ENCODE data around the gene PLCB1.

PLCB1 gene

DNA sequence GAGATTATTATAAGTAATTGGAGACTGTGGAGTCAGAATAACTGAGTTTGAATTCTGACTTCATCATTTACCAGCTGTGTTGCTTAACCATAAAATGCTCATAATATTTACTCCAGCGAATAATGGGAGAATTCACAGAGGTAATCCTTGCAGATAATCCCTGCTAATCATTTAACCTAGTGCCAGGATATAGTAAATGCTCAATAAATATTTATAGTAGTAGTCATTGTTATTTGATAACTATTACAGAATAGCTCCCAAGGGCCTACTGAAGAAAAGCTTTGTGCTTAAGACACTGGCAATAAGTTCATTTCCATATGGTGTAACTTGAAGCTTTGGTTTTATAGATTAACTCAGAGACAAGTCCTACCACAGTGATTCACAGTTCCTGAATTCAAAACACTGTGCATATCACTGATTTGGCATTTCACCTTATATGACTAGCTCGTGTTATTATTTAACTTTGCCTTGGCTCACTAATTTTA, 728.0 kb downstream of the PLCB1 start:
- no peak for DNase-seq

DNA sequence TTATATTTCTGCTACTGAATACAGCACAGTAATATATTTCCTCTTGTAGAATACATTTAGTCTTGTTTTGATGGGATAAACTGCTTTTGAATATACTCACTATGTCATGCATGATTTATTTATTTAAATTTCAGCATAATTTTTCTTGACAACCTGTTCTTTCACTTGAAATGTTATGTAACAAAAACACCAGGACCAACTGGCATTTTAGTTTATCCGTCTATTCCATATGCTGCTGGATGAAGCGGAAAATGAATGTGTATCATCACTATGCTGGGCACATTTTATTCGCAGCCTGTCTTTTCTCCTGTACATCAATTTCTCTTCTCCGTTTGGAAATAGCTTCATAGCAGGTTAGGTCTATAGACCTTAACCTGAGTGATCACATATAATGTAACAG, 730.0 kb downstream of the PLCB1 start:
- DNase-seq: no peak

DNA sequence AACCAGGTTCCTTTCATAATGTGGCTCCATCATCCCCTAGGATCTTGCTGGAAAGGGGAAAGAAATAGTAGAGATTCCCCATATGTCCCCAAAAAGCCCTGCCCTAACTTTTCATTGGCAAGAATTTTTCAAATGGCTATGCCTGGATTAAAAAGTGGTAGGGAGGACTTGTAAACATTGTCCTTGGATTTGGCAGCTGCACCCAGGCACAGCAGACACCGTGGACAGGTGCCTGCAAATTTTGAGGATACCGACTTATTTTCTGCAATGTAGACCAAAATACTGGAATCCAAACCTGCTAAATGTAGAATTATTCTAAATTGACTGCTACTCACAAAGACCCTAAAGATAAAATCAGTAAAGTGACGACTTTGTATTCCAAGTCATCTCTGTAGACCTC, 733.6 kb downstream of the PLCB1 start:
- DNase-seq: no peak

DNA sequence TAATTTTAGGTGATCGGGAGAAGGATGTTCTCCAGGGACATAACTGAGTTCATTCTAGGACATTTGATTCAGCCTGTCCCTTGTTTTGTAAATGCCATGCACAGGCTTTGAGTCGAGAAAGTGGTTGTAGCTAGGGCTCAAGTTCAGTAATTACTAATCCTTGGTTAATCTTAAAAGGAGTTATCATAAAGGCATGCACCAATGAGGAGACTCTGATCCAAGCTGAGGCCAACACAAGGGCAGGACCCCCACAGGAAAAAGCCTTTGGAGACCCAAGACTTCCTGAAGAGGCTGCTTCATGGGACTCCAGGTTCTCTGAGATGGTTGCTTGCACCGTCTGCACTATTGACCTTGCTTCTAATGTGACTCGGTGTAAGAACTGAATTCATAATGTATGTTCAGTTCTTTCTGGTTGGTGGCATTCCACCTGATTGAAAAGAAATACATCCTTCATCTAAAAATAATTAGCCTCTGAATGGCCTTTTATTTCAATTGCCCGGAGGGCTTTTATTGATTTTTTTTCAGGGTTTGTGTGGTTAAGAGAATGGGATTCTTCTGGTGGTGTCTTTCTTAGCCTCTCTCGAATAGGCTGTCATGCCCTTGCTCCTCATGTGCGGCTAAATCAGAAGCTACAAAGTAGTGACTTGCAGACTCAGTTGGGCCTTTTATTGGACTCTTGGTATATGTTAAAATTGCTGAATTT, 735.1 kb downstream of the PLCB1 start:
- no peak for DNase-seq

DNA sequence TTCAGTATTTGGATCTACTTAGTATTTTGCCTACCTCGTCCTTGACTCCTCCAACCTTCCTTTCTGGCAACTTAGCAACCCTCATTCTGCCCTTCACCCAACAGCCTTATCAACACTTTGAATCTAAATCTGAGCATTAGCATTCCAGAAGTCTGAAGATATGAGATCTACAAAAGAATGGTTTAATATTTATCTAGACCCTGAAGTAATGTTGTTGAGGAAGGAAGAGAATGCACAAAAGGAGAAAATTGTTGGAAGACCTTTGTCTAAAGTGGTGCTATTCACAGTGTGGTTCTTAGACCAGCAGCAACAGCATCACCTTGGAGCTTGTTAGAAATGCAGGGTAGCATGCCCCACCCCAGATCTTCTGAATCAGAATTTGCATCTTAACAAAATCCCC, 738.6 kb downstream of the PLCB1 start:
- DNase-seq: no peak

DNA sequence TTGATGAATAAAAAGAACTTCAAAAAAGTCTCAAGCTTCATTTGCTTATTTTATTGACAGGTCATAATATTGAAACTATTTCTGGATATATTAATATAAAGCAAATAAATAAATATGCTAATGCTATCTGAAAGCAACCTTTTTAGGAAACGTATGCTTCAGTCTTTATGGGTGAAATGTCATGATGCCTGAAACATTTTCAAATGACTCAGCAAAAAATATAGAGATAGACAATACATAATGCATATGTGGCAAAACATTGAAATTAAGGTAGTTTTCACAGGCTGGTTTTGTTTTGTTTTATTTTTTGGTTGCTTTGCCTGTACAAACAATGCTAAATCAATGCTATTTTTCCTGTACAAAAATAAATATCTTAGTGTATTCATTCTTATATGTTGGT, 742.4 kb downstream of the PLCB1 start:
- DNase-seq: no peak

DNA sequence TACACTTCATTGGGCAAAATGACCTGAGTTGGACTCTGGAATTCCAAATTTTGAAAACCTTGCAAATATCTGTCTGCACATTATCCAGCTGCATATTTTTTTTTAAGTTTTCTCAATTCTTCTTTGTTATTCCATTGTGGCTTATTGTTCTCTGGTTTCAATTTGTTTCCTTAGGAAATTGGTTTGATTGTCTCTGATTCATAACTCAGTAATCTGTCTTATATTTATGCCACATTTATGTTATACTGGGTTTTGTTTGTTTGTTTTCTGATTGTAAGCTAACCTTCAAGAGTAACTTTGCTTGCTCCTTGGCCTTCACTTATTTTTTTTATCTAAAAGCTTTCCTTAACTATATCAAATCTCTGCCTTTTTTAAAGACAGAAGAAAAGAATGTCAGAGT, 743.5 kb downstream of the PLCB1 start:
- DNase-seq: no peak

DNA sequence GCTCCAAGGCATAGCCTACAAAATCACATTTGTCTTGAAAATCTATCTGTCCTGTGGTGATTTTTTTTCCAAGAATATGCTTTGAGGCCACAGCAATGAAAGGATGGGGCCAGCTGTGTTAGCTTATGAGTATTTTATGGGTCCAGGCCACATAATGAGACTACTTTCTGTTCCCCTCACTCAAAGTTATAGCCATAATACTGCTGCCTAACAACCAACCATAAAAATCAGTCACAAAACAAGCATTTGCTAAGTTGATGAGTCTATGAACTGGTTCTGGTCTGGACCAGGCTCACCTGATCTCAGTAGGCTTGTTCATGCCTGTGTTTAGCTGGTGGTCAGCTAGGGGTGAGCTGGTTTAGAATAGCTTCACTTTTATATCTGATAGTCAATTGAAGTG, 744.3 kb downstream of the PLCB1 start:
- no peak for DNase-seq

DNA sequence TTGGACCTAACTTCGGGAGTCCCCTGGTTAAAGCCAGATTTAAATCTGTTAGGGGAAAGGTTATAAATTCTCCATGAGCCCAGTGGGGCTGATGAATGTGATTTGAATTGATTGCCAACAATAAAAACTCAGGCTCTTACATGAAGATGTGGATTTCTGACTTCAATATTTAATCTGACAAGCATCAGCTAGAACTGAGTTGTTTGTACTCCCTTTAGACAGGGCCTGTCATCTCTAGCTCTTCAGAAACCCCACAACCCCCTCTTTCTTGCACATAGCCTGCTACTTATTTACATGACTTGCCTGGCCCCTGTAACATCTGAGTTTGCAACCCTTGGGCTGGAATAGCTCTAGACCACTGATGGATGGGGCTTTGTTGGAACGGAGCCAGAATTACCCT, 745.2 kb downstream of the PLCB1 start:
- no peak for DNase-seq

DNA sequence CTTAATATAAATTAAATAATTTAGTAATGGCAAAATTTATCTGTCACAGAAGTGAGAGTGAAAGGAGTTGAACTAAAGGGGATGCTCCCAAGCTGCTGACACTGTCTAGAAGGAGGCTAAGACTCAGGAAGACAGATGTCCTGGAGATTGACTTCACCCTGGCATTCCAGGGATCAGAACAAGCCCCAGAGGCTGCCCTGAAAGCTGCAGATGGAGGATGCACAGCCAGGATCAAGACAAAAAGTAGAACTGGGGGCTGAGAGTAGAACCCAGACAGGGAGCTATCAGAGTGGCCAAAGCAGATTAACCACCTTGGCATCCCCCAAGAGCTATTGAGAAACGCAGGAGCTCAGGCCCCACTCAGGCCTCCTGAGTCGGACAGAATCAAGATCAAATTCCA, 747.6 kb downstream of the PLCB1 start:
- DNase-seq: no peak

DNA sequence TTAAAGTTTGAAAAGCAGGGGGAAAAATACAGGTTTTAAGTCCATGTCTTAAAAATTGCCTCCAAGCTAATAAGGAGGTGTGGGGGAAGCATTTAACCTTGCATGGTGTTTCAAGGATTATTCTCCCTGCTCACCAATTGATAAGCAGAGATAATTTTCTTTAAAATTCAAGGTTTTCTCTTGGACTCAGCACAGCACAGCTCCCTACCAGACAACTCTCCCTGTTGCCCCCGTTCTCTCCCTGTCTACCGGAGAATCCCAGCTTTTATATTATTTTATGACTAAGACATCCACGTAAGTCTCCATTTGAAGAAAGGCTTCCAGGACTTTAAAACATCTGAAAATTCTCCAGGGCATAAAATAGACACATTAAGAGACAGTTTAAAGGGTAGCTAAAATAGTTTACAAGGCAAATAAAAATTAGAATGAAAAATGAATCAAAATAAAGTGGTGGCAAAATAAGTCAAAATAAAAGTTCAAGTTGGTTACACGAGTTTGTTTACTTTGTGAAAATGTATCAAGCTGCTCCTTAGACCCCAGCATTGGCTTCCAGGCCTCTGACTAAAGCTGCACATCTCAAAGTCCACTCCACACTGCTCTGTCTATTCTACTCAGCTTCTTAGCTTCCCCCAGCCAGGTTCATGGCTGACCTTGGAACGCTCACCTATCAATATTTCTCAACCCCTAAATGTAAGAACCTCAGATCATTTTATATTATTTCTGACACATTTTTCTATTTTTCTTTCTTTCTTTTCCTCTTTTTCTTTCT, 748.2 kb downstream of the PLCB1 start:
- no peak for DNase-seq

DNA sequence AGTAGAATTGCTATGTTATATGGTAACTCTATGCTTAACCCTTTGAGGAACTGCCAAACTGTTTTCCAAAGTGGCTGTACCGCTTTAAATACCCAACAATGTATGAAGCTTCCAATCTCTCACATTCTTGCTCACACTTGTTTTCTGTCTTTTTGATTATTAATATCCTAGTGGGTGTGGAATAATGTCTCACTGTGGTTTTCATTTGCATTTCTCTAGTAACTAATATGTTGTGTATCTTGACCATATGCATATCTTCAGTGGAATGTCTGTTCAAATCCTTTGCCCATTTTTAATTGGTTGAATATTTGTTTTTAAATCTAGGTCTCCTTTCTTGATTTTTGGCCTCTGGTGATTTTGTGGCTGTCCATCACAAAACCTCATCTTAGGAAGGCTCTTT, 759.0 kb downstream of the PLCB1 start:
- DNase-seq: no peak

DNA sequence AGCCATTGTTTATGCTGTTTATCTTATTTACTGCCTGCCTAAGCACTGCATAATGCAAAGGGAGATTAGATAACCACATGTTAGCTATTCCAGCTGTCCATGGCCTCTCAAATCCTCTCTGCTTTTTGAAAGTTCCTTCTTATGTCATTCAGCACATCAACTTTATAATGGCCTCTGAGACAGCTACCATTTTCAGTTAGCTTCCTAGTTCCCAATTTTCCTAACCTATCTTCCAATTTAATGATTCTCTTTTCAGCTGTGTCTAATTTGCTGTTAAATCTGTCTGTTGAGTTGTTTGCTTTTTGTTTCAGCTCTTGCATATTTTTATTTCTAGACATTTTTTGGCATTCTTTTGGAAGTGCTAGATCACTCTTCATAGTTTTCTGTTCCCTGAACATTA, 763.4 kb downstream of the PLCB1 start:
- DNase-seq: no peak

DNA sequence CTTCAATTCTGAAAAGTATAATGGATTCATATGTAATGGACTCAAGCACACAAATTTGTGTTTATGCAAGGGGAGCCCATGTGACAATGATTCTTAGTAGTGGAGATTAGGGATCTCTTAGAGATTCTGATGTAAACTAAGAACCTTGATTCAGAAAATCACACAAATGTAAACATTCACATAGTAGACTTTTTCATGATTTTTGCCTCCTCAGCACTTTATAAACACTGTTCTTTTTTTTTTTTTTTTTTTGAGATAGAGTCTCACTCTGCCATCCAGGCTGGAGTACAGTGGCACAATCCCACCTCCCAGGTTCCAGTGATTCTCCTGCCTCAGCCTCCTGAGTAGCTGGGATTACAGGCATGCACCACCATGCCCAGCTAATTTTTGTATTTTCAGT, 766.8 kb downstream of the PLCB1 start:
- DNase-seq: no peak

DNA sequence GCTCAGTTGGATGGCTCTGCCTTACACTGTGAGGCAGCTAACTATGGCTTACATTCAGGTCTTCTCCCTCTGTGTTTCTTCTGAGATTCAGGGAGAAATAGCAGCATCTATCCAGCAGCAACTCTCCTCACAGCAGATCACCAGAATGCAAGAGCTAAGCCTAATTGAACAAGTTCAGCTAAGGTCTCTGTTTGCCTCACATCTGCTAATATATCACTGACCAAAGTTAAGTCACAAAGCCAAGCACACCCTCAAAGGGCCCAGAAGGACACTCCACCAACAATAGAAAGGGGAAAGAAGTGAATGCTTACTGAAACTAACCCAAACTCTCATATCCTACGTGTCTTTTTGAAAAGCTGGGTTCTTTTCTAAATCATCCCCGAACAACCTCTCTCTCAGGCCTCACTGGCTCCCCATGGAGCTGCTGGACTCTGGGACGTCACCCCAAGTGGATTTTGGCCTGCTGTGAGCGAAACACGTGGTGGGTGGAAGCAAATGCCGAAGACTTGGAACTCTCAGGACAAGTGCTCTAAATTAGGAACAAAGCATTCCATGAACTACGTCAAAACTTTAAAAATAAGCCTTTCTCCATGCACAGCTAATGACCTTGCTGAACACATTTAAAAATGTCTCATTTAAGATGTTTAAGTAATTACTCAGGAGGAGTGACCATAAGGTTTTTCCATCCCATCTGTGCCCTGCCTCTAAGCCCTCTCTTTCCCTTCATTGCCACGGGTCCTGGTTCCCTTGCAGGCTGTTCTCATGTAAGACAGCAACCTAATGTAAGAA, 769.4 kb downstream of the PLCB1 start:
- no peak for DNase-seq

DNA sequence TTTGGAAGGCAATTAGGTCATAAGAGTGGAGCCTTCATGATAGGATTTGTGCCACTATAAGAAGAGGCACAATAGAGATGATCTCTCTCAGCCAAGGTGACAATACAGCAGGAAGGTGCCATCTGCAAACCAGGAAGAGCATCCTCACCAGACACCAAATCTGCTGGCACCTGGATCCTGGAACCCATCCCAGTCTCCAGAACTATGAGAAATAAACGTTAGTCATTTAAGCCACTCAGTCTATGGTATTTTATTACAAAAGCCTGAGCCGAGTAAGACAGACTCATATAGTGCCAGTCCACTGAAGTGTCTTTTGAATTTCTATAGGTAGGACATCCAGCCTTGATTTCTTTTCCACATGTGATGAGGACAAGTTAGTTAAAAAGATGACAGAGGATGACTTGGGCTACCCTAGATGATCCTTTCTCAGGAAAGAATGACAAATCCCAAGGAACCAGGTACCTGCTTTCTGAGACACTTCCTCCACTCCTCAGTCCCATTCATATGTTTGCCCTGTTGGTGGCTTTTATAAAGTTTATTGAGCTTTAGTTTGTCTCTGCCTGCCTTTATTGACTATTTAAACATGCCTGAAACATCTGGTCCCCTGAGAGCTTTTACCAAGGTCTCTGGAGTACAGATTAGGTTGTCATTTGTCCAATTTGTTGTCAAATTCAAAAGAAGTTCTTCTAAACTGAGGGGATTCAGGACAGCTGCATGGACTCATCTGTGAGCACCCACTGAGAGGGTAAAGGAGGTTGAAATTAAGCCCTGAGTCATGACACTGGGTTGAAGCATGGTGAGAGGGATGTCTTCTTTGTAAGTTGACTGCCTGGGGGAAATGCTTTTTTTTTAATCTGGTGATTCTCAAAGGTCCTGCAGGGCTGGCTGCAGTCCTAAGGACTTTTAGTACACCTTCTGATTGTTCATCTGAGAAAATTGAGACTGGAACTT, 771.9 kb downstream of the PLCB1 start:
- no peak for DNase-seq

DNA sequence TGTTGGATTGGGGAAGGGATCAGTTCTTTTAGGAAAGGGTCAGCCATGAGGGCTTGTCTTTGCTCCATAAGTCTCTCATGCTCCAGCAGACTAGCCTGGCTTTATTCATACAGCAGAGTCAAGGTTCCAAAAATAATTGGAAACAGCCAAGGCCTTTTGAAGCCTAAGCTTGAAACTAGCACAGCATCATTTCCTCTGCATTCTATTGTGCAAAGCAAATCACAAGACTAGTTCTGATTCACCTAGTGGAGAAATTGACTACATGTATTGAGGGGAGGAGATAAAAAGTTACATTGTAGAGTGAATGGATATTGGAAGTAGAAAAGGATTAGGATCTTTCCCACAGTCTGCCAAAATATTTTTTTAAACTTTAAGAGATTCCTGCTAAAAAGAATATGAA, 777.5 kb downstream of the PLCB1 start:
- no peak for DNase-seq

DNA sequence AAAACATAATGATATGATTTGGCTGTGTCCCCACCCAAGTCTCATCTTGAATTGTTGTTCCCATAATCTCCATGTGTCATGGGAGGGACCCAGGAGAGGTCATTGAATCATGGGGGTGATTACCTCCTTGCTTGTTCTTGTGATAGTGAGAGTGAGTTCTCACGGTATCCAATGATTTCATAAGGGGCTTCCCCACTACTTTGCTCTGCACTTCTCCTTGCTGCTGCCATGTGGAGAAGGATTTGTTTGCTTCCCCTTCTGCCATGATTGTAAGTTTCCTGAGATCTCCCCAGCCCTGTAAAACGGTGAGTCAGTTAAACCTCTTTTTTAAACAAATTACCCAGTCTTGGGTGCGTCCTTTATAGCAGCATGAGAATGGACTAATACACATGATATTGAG, 780.0 kb downstream of the PLCB1 start:
- DNase-seq: no peak

DNA sequence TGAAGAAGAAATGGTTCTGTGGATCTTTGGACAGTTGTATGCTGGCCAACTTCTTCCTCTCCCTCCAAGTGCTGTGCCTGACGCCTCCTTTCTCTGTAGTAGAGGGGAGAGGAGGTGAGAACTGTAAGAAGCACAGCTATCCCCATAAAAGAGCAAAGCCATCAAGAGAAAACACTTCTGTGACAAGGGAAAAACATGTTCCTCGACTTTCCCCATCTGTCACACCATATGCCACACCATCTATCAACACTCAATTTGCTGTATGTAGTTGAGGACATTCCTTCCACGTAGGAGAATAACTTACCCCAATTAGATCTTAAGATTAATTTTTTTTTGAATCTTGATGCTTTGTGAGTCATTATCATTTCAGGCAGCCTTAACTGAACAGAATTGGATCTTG, 780.7 kb downstream of the PLCB1 start:
- no peak for DNase-seq

DNA sequence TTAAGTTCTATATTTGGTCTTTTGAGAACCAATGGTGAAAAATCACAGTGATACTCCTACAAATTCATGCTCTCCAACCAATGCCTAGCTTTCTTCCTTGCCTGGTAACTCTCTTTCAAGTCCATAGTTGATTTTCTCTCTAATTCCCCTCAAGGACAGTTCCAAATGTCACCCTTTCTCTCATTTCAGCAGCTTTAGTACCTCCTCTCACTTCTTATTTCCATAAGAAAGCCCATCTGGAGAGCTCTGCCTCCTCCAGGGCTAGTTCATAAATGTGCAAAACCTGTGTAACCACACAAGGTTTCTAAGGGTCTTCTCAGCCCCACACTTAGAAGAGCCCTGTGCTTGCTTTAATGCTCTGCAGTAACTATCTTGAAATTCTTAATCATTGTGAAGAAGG, 781.4 kb downstream of the PLCB1 start:
- DNase-seq: no peak

DNA sequence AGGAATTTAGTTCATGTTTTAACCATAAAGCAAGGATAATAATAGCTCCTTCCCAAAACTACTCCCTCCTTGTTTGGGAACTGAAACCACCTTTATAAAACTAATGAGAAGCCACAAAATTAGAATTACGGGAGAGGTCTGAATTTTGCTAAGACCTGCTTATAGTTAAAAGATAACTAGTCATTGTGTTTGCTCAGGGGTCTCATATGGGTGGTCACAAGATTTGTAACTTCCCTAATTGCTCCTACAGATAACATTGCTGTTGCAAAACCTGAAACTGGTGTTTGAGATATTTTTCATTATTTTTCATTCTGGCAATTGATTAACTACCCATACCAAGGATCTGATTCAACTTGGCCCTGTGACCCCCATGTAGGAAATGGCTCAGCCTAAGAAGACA, 782.4 kb downstream of the PLCB1 start:
- no peak for DNase-seq

DNA sequence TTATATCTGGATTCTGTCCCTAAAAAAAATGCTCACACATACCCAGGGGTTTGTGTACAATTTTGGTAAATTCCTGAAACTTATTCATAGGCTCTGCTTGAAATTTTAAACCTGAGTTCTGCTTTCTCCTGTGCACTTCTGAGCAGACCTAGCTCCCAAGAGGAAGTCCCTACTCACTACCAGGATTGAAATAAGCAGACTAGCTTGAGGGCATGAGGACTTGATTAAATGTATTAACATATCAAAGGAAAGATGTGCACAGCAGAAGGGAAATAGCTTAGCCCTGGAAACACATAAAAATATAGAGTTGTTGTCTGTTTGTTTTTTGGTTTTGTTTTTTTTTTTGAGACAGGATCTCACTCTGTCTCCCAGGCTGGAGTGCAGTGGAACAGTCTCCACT, 785.0 kb downstream of the PLCB1 start:
- DNase-seq: no peak

DNA sequence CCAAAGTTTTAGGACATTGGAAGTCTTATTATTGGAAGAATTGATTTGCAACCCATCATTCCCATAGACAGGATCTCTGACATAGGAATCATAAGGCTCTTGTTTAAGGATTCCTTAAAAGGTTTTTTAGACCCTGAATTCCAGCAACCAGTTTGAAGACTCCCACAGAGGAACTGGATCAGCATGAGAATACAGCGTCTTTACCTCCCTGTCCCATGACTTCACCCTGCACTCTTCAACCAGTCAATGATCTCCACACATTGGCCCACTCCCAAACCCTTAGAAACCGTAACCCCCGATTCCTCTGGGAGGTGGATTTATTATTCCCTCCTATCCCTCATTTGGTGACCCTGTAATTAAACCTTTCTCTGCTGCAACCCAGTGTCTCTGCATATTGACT, 786.1 kb downstream of the PLCB1 start:
- DNase-seq: no peak

Data from NCI-H1436 treated with DMSO at 0.1 percent for 48 hours (cell line).